MV-4-11 (cell line): ENCODE data around the gene ELL2.
"Not testable (repeated sequence)": the region's sequence is repeated elsewhere in the genome, so short reads cannot be mapped to it uniquely, and the experiment has no call there.

ENCODE experiments used
- DNase-seq: peaks from one replicate; lab custom pipeline; 2025; lab: John Stamatoyannopoulos, UW

Gene ELL2

GRCh38 chr5:95859661-95860060 is 102.0 kb downstream of the ELL2 start:
- DNase-seq = no peak

GRCh38 chr5:95858661-95859595 is 102.7 kb downstream of the ELL2 start:
- peak; percentile 91 for DNase-seq

DNA sequence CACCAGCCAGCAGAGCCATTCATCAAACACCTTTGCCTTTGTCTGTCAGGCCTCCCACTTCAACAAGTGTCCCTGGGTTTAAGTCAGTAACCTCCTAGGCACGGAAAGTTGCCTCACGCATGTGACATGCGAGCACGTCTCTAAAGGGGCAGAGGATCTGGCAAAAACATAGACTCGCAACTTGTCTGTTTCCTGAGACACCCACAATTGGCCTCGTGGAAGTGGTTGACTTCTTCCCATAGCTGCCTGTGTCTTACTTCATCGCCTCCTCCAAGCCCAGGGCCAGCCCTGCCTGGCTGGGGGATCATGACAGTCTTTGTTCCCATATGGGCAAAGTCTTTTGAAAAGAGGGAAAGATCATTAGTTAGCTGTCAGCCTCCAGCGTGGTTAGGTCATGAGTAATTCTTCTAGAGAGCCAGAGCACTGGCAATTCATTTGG is 103.6 kb downstream of the ELL2 start:
- peak; percentile 34 for DNase-seq

GRCh38 chr5:95857185-95857945 is 104.3 kb downstream of the ELL2 start:
- no peak for DNase-seq

DNA sequence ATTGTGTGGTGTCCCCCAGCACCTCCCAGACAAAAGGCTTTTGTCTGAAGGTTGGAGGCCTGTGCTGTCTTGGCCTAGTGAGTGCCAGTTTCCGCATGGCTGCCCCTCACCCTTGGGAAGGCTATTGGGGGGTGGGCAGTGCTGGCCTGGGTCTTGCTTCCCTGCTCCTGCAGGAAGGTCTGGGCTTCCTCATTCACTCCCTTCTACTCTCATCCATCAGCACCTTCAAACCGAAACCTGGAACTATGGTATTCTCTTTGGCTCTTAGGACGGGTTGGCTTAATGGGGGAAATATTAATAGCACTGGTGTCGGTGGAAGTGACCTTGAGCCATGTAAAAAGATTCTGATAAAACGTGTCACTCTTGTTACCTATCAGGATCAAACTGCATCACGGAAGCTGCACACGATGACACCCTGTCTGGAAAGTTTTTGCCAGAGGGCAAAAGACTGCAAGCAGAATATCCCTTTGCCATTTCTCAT is 105.1 kb downstream of the ELL2 start:
- DNase-seq = no peak

DNA sequence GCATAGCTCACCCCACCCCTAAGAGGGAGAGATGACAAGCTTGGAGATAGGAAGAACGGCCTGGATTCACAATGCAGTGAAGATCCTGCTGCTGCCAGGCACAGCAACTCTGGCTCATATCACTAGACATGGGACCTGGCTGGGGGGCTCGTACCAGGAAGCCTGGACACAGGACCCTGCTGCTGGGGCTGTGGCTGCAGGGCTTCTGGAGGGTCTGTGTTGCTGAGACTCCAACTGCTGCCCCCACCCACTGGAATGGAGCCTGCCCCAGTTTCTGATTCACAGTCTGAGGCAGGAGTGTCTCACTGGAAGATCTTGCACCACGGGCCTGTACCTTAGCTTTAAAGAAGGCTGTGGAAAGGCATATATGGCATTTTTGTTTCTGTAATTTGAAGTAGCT is 108.2 kb downstream of the ELL2 start:
- no peak for DNase-seq

DNA sequence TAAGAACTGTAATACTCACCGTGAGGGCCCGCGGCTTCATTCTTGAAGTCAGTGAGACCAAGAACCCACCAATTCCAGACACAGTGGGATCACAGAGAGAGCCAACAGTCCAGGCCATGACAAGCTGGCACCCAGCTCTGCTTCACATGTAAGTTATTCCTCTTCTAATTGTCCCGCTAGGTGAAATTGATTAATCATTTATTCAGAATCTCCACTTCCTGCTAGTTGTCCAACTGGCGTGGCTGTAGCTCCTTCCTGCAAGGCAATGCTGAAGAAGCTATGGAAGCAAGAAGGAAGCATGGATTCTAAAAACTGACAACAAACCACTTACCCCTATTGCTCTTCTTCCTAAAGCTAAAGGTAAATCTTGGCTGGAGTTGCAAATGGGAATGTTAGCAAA is 109.1 kb downstream of the ELL2 start:
- DNase-seq = no peak

DNA sequence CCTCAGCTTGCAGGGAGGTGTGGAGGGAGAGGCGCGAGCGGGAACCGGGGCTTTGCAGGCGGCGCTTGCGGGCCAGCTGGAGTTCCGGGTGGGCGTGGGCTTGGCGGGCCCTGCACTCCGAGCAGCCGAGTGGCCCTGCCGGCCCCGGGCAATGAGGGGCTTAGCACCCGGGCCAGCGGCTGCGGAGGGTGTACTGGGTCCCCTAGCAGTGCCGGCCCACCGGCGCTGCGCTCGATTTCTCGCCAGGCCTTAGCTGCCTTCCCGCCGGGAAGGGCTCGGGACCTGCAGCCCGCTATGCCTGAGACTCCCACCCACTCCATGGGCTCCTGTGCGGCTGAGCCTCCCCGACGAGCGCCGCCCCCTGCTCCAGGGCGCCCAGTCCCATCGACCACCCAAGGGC is 110.5 kb downstream of the ELL2 start:
- DNase-seq = not testable (repeated sequence)

- peak; percentile 81 for DNase-seq
Observed at GRCh38 chr5:95850391-95850894, 111.2 kb downstream of the ELL2 start.

- DNase-seq = no peak
Observed at GRCh38 chr5:95848701-95849100, 113.0 kb downstream of the ELL2 start.

GRCh38 chr5:95847261-95847592 is 114.4 kb downstream of the ELL2 start:
- DNase-seq = no peak

DNA sequence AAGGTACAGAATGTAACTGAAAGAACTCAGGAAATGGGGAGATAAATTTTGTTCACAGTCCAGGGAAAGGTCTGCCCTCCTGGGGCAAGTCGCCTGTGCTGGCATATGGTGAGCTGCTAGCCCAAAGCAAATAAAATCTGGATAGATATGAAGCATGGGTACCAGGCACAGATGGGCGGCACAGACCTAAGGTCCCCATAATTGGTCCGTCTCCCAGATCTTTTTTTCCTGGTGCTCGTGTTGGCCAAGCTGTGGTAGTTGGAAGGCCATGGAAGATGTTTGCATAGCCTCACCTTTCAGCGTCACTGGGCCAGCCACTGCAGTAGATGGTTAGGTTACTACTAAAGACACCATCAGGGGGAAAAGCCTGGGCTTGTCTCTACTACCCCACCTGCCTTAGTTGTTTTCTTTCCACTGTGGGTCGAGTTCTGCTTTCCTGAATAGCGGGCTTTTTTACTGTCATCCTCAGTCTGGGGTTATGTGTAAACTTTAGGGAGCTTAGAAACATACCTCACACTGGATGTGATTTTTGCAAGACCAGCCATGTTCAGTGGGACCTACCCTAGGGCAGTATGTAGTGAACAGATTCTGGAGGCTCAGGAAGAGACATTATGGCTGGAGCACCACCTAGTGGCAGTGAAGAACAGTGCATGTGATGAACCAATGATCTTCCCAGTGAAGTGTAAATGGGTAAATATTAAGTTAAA is 114.9 kb downstream of the ELL2 start:
- peak; percentile 47 for DNase-seq

DNA sequence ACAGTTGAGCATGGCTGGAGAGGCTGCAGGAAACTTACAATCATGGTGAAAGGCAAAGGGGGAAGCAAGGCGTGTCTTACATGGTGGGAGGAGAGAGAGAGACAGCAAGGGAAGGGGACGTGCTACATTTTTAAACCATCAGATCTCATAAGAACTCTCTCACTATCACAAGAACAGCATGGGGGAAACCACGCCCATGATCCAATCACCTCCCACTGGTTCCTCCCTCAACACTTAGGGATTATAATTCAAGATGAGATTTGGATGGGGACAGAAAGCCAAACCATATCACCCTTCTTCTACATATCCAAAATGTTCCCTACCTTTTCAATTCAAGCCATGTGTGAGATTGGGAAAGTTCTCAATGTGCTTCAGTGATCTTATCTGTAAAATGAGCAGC is 116.3 kb downstream of the ELL2 start:
- DNase-seq = no peak

- peak; percentile 53 for DNase-seq
Observed at GRCh38 chr5:95843733-95844223, 117.9 kb downstream of the ELL2 start.

DNA sequence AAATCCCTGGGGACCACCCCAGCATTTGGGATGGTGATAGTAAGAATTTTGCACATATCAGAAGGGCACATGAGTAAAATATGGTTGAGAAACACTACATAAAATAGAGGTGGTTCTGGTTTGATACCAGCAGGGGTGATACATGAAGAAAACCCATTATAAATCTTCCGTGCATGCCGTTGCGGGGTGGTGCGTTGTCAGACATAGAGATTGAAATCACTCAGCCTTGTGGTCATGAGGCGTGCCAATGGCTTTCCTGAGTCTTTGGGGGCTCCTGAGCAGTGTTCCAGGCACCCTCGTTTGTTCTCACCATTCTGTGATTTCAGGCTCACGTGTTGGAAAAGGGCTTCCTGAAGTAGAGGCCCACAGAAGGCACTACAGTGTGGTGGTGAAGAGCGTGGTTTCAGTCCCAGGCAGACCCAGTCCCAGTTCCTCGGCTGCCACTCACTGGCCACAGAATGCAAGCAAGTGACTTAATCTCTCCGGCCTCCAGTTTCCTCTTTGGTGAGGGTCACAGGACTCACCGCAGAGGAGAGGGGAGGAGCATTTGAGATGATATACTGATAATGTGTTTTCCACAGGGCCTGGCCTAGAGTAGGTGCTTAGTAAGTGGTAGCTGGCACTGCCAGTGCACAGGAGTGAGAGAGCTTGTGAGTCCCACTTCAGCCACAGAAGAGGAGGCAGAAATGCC is 118.7 kb downstream of the ELL2 start:
- peak; percentile 95 for DNase-seq

- no peak for DNase-seq
Observed at GRCh38 chr5:95841914-95842812, 119.5 kb downstream of the ELL2 start.

GRCh38 chr5:95840956-95841705 is 120.5 kb downstream of the ELL2 start:
- DNase-seq = peak; percentile 60

DNA sequence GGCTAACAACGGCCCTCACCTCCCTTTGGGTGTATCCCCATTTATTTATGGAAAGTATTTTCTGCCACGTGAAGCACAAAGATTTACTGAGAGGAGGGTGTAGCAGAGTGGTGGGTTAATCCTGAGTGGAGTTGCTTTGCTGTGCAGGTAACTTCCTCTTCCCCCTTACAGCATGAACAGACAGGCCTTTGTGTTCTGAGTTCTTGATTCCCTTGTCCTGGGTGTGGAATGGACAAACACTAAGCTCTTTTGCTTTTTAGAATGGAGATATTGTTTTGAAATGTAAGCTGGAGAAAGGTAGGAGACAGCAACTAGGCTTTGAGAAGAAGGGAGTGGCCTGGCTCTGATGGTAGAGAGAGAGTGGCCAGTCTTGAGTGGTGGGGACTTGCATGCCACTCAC is 122.0 kb downstream of the ELL2 start:
- no peak for DNase-seq

DNA sequence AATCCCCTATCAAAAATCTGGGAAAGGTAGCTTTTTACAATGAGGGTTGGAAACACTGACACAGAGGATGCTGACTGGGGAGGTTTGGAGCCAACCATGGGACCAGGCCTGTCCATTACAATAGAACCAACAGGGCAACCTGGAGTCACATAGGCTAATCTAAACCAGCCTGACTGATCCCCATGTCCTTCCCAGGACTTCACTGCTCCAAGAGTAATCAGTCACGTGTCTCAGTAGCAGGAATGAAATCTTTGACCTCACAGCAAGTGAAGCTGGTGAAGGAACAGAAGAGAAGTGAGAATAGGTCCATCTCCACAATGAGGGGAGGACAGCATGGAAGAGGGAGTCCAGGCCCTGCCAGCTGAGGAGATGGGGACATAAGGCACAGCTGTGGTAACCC is 123.1 kb downstream of the ELL2 start:
- DNase-seq = no peak
